Cortex of kidney (tissue), 1 donor: ENCODE data around the gene IGF2R.
"Not testable (repeated sequence)": the region's sequence is repeated elsewhere in the genome, so short reads cannot be mapped to it uniquely, and the experiment has no call there.

Source experiments
- DNase-seq: peaks from one replicate; lab custom pipeline; 2025; lab: John Stamatoyannopoulos, UW

IGF2R gene

DNA sequence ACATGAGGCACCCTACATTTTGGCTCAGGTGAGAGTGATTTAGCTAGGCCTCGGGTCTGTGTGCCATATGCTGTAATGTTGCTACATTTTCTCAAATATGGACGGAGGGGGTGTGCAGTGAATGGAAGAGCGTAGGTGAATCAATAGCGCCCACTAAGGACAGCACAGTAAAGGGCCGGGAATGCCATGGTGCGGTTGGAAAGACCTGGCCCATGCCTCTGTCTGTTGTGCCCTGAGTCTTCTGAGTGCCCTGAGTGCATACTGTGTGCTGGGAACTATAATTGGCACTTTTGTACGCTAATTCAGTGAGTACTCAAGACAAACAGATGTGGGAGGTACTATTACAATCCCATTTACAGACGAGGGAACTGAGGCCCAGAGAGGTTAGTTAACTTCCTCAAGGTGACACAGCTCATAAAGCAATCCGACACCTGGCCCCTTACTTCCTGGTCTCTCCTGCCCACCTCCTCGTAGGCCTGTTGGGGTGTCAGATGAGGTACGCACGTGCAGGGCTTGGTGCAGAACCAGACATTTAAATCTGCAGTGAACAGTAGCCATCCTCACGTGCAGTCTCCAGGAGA lies 170.0 kb downstream of the IGF2R start:
- DNase-seq = no peak

DNA sequence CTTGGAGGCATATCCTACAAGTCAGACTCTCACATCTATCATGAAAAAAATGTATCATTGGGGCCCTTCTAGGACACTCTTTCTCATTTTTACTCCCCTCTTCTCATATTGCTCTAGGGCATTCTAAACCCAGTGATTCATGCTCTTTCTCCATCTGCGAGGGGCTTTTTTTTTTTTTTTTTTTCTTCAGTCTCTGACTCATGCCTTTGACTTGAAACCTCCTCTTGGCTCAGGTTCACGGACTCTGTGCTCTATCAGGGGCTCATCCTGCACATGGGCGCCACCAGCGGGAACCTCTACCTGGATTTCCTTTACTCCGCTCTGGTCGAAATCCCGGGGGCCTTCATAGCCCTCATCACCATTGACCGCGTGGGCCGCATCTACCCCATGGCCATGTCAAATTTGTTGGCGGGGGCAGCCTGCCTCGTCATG lies 170.6 kb downstream of the IGF2R start:
- DNase-seq = no peak

DNA sequence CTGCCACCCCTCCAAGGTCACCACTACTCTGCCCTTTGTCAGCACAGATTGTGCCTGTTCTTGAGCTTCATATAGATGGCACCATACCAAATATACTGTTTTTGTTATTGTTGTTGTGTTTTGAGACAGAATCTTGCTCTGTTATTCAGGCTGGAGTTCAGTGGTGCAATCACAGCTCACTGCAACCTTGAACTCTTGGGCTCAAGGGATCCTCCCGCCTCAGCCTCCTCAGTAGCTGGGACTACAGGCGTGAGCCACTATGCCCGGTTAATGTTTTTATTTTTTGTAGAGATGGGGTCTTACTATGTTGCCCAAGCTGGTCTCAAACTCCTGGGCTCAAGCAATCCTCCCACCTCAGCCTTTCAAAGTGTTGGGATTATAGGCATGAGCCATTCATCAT lies 171.6 kb downstream of the IGF2R start:
- DNase-seq = not testable (repeated sequence)

DNA sequence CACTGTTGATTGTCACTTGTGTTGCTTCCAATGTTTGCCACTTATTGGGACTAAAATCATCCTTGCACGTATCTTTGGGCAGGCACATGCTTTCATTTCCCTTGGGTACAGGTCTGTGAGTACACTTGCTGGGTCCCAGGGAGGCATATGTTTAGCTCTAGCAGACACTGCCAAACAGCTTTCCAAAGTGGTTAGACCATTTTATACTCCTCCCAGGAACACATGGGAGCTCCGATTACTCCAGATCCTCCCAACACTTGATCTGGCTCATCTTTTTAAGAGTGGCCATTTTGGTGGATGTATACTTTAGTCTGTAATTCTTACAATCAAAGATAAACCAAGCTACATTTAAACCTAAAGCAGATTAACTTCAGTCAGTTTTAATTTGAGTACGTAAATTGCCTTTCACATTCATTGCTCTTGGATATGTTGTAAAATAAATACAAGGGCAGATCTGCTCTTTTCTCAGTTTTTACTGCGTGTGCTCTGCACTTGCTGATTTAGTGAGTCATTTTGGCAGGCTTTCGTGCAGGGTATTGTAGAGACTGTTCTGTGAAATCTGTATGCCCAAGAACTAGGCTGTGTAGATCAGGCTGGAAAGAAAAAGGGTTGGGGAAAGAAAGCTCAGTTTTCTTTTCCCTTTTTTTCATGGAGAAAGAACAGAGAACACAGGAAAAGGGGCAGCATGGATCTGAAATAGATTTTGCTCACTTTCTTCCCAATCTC lies 172.3 kb downstream of the IGF2R start:
- DNase-seq = no peak

DNA sequence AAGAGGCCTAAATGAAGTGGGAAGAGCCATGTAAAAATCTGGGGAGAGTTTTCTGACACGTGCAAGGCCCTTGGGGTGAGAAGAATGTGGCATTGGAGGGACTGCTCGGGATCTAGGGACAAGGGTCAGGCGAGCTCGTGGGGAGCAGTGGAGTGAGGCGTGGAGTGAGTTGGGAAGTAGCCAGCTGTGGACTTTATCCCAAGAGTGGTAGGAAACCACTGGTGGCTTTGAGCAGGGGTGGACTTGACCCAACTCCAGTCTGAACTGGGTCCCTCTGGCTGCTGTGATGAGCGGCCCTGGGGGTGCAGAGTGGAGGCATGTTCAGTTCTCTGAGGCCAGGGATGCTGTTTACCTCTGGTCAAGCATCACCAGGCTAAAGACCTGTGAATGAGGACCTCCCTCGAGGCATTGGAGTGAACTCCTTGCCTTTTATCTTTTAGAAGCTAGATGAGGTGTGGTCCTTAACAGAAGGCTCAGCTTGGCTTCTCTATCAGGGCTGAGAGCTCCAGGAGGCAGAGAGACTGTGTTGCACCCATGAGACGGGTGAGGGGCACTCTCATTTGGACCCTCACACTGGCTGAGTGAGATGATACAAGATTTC lies 173.3 kb downstream of the IGF2R start:
- no peak for DNase-seq

DNA sequence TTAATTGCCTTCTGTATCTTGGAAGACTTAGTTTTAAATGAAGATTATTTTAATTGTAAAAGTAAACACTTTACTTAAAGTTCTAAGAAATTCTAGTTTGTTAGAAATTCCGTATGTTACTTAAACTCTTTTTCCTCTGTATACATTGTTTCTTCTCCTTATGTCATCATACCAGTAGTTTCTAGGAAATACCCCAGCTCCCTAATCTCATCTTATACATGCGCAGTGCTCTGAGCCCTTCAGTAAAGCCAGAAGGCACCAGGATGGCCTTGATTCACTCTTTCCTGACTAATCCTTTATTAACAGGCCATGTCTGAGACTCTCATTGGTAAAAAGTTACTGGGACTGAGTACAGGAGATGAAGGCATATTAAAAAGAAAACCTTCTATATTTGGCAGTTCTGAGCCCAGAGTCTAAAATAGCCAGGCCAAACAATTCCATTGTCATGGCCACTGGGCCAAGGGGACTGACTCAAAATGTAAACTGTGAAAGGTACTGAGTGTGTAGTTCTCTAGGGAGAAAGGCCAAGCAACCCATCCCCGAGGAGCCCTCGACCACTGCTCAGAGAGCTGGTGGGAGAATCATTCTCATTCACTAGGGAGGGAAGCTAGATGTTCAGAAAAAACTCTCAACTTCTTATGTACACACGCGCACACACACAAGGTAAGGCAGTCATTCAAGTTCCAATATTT lies 177.7 kb downstream of the IGF2R start:
- no peak for DNase-seq

DNA sequence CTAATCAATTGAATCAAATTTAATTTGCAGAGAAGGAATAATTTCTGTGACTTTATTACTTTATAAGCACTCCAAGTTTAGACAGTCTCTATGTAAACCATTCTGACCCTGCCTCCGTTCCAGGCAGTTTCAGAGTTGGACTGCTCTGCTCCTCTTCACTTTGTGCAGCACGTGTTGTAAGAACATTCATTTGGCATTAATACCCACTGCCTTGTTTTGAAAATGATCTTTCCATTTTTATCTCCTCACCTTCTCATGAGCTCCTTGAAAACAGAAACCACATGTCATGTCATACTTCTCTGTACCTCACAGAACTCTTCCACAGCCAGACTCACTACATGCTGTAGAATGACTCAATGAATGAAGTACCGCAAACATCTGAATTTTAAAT lies 178.3 kb downstream of the IGF2R start:
- no peak for DNase-seq

DNA sequence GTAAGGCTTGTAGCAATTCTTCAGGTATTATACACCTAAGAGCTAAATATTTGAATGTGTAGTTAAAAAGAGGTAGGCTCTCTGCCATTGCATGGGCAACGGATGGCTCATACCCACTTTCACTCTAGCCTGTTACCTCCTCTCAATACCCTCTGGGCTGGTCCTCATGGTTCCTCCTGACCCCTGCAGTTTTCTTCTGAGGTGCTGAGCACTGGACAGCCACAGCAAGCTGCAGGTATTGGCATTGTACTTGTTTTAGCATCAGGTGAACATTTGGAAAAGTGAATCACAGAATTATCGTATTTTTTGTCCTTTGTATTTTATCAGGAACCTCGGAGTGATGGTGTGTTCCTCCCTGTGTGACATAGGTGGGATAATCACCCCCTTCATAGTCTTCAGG lies 185.6 kb downstream of the IGF2R start:
- DNase-seq = no peak

DNA sequence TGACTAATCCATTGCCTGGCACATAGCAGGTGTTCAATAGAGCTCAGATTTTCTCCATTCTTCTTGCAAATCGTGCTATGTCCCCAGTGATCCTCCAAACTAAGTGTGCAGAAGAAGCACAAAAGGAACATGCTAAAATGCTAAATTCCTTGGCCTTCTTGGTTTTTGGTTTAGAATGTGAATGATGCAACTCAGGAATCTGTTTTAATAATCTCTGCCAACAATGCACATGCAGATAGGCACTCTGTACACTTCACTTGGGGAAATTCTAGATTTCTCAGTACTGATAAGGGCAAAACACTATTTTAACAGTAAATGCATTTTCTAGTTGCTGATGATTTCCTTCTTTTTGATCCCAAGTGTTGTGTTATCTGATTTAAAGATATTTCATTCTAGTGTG lies 188.0 kb downstream of the IGF2R start:
- DNase-seq = no peak

DNA sequence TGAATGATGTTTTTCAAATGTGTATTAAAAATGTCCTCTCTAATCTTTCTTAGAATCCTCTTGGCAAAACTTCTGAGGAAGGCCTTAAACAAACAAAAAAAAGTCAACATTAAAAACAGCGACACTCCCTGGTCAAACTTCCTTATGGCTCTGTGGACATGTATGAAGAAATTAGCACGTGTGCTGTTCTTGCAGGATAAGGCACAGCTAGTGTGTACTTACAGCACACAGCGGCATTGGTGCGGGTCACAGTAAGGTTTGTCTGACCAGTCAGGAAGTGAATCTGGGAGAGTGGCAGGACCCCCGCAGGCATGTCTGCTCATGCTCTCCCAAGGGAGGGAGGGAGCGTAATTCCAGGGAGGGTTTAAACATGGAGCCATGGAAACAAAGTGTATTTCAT lies 191.6 kb downstream of the IGF2R start:
- DNase-seq = no peak
